CD4-positive, alpha-beta T cell treated with Interleukin-2 at 100 ng/mL for 4 hours (primary cell): ENCODE results near the gene SLBP.
"Not testable (repeated sequence)": the region's sequence is repeated elsewhere in the genome, so short reads cannot be mapped to it uniquely, and the experiment has no call there.

Source experiments
- DNase-seq: peaks from one replicate; pipeline ENCODE4 v3.0.0-alpha.2; 2020; ENCODE audit warnings: low spot score

SLBP gene

GRCh38 chr4:1711055-1711570, 1.0 kb downstream of the SLBP start:
- peak; percentile 28 for DNase-seq

- no peak for DNase-seq
Measured at GRCh38 chr4:1708581-1708980, 3.5 kb downstream of the SLBP start.

- no peak for DNase-seq
Measured at GRCh38 chr4:1706358-1706757, 5.8 kb downstream of the SLBP start.

GRCh38 chr4:1705732-1706131, 6.4 kb downstream of the SLBP start:
- no peak for DNase-seq

GRCh38 chr4:1703867-1704266, 8.3 kb downstream of the SLBP start:
- DNase-seq, result no peak

- not testable (repeated sequence) for DNase-seq
Measured at GRCh38 chr4:1701671-1702070, 10.4 kb downstream of the SLBP start.

- no peak for DNase-seq
Measured at GRCh38 chr4:1695913-1696312, 16.2 kb downstream of the SLBP start.

GRCh38 chr4:1693131-1693896, 18.8 kb downstream of the SLBP start:
- peak; percentile 87 for DNase-seq

GRCh38 chr4:1691737-1692373, 20.3 kb downstream of the SLBP start:
- no peak for DNase-seq

- DNase-seq, result no peak
Measured at GRCh38 chr4:1690698-1691097, 21.4 kb downstream of the SLBP start.

GRCh38 chr4:1686440-1687036, 25.6 kb downstream of the SLBP start:
- DNase-seq, result no peak

- no peak for DNase-seq
Measured at GRCh38 chr4:1685235-1686150, 26.6 kb downstream of the SLBP start.

GRCh38 chr4:1684506-1685234, 27.4 kb downstream of the SLBP start:
- DNase-seq, result no peak

GRCh38 chr4:1683736-1684505, 28.2 kb downstream of the SLBP start, which contains the start of gene FAM53A:
Gene FAM53A, minus strand, starts transcription at chr4:1684313. Its CDS starts 15,572 bp downstream, at chr4:1668741.
- peak; percentile 92 for DNase-seq

GRCh38 chr4:1683261-1683735, 28.8 kb downstream of the SLBP start:
- DNase-seq, result peak; percentile 2

- no peak for DNase-seq
Measured at GRCh38 chr4:1682860-1683259, 29.3 kb downstream of the SLBP start.

- DNase-seq, result no peak
Measured at GRCh38 chr4:1678244-1678643, 33.9 kb downstream of the SLBP start.

GRCh38 chr4:1676605-1677525, 35.3 kb downstream of the SLBP start:
- DNase-seq, result no peak

- no peak for DNase-seq
Measured at GRCh38 chr4:1675802-1676137, 36.3 kb downstream of the SLBP start.
